GM23338 (cell line): ENCODE measurements around the gene ILKAP. TPM values are rescaled to one million over a fixed set of nuclear protein-coding genes. Genes with fewer than 3 reads are reported as not detected.

Source experiments
- ATAC-seq: fragments of 200-7000 bp; cut with Tn5 transposase; 3 replicates; pipeline ENCODE4 v1.9.1; 2020
- DNase-seq: peaks from one replicate; pipeline ENCODE4 v3.0.0-alpha.2; 2015; ENCODE audit warnings: low spot score
- H2AFZ ChIP-seq: fragments of 200-600 bp; sonication (generic); 2 replicates; pipeline ENCODE4 v1.8.0; 2016; ENCODE audit warnings: antibody characterized with exemption, mild to moderate bottlenecking, moderate library complexity
- H3F3A ChIP-seq: fragments of 200-600 bp; sonication (generic); replicated peaks from 2 replicates; pipeline ENCODE4 v1.8.0; 2017; ENCODE audit warnings: antibody characterized with exemption, mixed run types, low read depth
- H3K27ac ChIP-seq: fragments of 200-600 bp; sonication (generic); 2 replicates; pipeline ENCODE4 v1.6.1; 2016; ENCODE audit warnings: low read depth
- H3K27me3 ChIP-seq: fragments of 200-600 bp; sonication (generic); 2 replicates; pipeline ENCODE4 v1.8.0; 2016; ENCODE audit warnings: mild to moderate bottlenecking, mixed run types, moderate library complexity; ENCODE audit not compliant: insufficient read depth
- H3K36me3 ChIP-seq: fragments of 200-600 bp; sonication (generic); 2 replicates; pipeline ENCODE4 v1.8.0; 2016; ENCODE audit warnings: mild to moderate bottlenecking; ENCODE audit not compliant: insufficient read depth
- H3K4me1 ChIP-seq: fragments of 200-600 bp; sonication (generic); 2 replicates; pipeline ENCODE4 v1.8.0; 2016; ENCODE audit warnings: mild to moderate bottlenecking, moderate library complexity; ENCODE audit not compliant: insufficient read depth
- H3K4me2 ChIP-seq: fragments of 200-600 bp; sonication (generic); 2 replicates; pipeline ENCODE4 v1.7.1; 2017; ENCODE audit warnings: mixed run types
- H3K4me3 ChIP-seq: fragments of 200-600 bp; sonication (generic); 2 replicates; pipeline ENCODE4 v1.6.1; 2016; ENCODE audit warnings: mixed run types
- H3K79me2 ChIP-seq: fragments of 200-600 bp; sonication (generic); replicated peaks from 2 replicates; pipeline ENCODE4 v1.8.0; 2017; ENCODE audit warnings: mild to moderate bottlenecking; ENCODE audit not compliant: insufficient read depth
- H3K9me2 ChIP-seq: fragments of 200-600 bp; sonication (generic); 2 replicates; pipeline ENCODE4 v1.8.0; 2017; ENCODE audit not compliant: insufficient read depth
- H4K20me1 ChIP-seq: fragments of 200-600 bp; sonication (generic); replicated peaks from 2 replicates; pipeline ENCODE4 v1.8.0; 2017; ENCODE audit warnings: mild to moderate bottlenecking; ENCODE audit not compliant: insufficient read depth
- H3K27ac Mint-ChIP-seq: 2 replicates; pipeline ENCODE4 v1.8.0; 2020; ENCODE audit warnings: inconsistent platforms, mild to moderate bottlenecking, moderate library complexity, mixed read lengths
- H3K27me3 Mint-ChIP-seq: 3 replicates; pipeline ENCODE4 v1.8.0; 2022; ENCODE audit warnings: low read depth, mild to moderate bottlenecking, moderate library complexity, mixed read lengths, inconsistent platforms; ENCODE audit not compliant: insufficient read depth, poor library complexity
- H3K36me3 Mint-ChIP-seq: 3 replicates; pipeline ENCODE4 v1.8.0; 2021; ENCODE audit warnings: low read depth, mild to moderate bottlenecking, inconsistent platforms, moderate library complexity, mixed read lengths
- H3K4me1 Mint-ChIP-seq: 3 replicates; pipeline ENCODE4 v1.8.0; 2020; ENCODE audit warnings: mild to moderate bottlenecking, inconsistent platforms, mixed read lengths
- H3K4me3 Mint-ChIP-seq: 3 replicates; pipeline ENCODE4 v1.8.0; 2021; ENCODE audit warnings: moderate library complexity, mild to moderate bottlenecking, inconsistent platforms, mixed read lengths
- H3K9me3 Mint-ChIP-seq: 3 replicates; pipeline ENCODE4 v1.8.0; 2020; ENCODE audit warnings: moderate library complexity, mild to moderate bottlenecking, inconsistent platforms, mixed read lengths
- CREB1 ChIP-seq: fragments of 250-450 bp; sonication (Bioruptor Pico); IDR thresholded peaks from 2 replicates; pipeline ENCODE4 v1.5.0; 2020; ENCODE audit warnings: low read depth, mild to moderate bottlenecking, moderate library complexity
- ETS1 ChIP-seq: IDR thresholded peaks from 2 replicates; pipeline ENCODE4 v1.6.1; 2016; ENCODE audit warnings: antibody characterized with exemption
- EZH2 ChIP-seq: fragments of 200-600 bp; sonication (generic); IDR thresholded peaks from one replicate; pipeline ENCODE4 v1.8.0; 2017; ENCODE audit warnings: antibody characterized with exemption, mild to moderate bottlenecking, low read depth; ENCODE audit not compliant: unreplicated experiment
- EZH2phosphoT487 ChIP-seq: fragments of 200-600 bp; sonication (generic); IDR thresholded peaks from one replicate; pipeline ENCODE4 v1.8.1; 2018; ENCODE audit warnings: antibody characterized with exemption; ENCODE audit not compliant: unreplicated experiment
- JUNB ChIP-seq: IDR thresholded peaks from one replicate; pipeline ENCODE4 v1.6.1; 2016; ENCODE audit warnings: antibody characterized with exemption; ENCODE audit not compliant: unreplicated experiment
- NANOG ChIP-seq: IDR thresholded peaks from 2 replicates; pipeline ENCODE4 v1.6.1; 2016; ENCODE audit warnings: antibody characterized with exemption, borderline replicate concordance
- POLR2AphosphoS5 ChIP-seq: IDR thresholded peaks from 2 replicates; pipeline ENCODE4 v1.6.1; 2016; ENCODE audit warnings: antibody characterized with exemption, low read depth
- STAT1 ChIP-seq: IDR thresholded peaks from one replicate; pipeline ENCODE4 v1.6.1; 2016; ENCODE audit warnings: antibody characterized with exemption; ENCODE audit not compliant: unreplicated experiment
- ZNF114 ChIP-seq: fragments of 250-450 bp; sonication (Bioruptor Pico); IDR thresholded peaks from 2 replicates; pipeline ENCODE4 v1.5.0; 2020; ENCODE audit warnings: mild to moderate bottlenecking, moderate library complexity
- ZNF331 ChIP-seq: fragments of 250-450 bp; sonication (Bioruptor Pico); IDR thresholded peaks from 2 replicates; pipeline ENCODE4 v1.5.0; 2020; ENCODE audit warnings: low read depth, mild to moderate bottlenecking, moderate library complexity
- ZNF462 ChIP-seq: fragments of 250-450 bp; sonication (Bioruptor Pico); IDR thresholded peaks from 2 replicates; pipeline ENCODE4 v1.5.0; 2020; ENCODE audit warnings: mild to moderate bottlenecking, moderate library complexity
- polyA plus RNA-seq: library from polyadenylated mRNA; unstranded; fragments of >200 nt; fragmentation: Nextera tagmentation; extraction: Ambion mirVana; gene quantifications from 2 replicates; pipeline ENCODE4 v1.2.1, GENCODE V29; 2016
- total RNA-seq: library from RNA; depleted of rRNA; stranded (reverse); fragments of >200 nt; shearing (Covaris generic); gene quantifications from 2 replicates; pipeline ENCODE4 v1.2.3, GENCODE V29; 2014
- TF ChIP-seq, protein P1 (sequence below): IDR thresholded peaks from one replicate; pipeline ENCODE4 v1.6.1; 2018; ENCODE audit warnings: antibody characterized with exemption; ENCODE audit not compliant: unreplicated experiment
- TF ChIP-seq, protein P2 (sequence below), 2 experiments: fragments of 200-600 bp in 1 of 2; sonication (generic) in 1 of 2; conservative IDR thresholded peaks; 2 replicates each; pipeline versions ENCODE4 v1.5.1 to v1.6.1; 2016 to 2017; ENCODE audit warnings: antibody characterized with exemption in 2 of 2, low read depth in 2 of 2, mild to moderate bottlenecking in 2 of 2, moderate library complexity in 1 of 2

The ILKAP gene
- total and polyA plus RNA-seq, 2 experiments from 2014 or later = 17.0 to 35.9 TPM

- H2AFZ ChIP-seq = peak overlapping the region; percentile 85
- H3K36me3 Mint-ChIP-seq = no peaks in the 10 kb centered on the region
- peaks cover 2% of the 10 kb centered on the region; the same call in 1 of the 2 replicates for H3K27me3 ChIP-seq
- H3K79me2 ChIP-seq = no peaks in the 10 kb centered on the region
- no peaks in the 10 kb centered on the region for H3K9me2 ChIP-seq
- no peaks in the 10 kb centered on the region for H4K20me1 ChIP-seq
- H3K9me3 Mint-ChIP-seq = peaks cover 3% of the 10 kb centered on the region; the same call in 2 of the 3 replicates
- H3K4me3 Mint-ChIP-seq = no peak overlapping the region
- ATAC-seq (peak; percentile 71), DNase-seq (peak; percentile 53)
- no peaks in the 10 kb centered on the region for H3K36me3 ChIP-seq
- H3F3A ChIP-seq = no peaks in the 10 kb centered on the region
- peaks cover 8% of the 10 kb centered on the region for H3K27me3 Mint-ChIP-seq
- H3K27ac Mint-ChIP-seq = no peak overlapping the region
- H3K4me1 Mint-ChIP-seq = peaks cover 8% of the 10 kb centered on the region
- H3K27ac ChIP-seq = no peak overlapping the region
- H3K4me1 ChIP-seq = no peaks in the 10 kb centered on the region; the same call in 1 of the 2 replicates
- TF ChIP-seq, protein P1, sequence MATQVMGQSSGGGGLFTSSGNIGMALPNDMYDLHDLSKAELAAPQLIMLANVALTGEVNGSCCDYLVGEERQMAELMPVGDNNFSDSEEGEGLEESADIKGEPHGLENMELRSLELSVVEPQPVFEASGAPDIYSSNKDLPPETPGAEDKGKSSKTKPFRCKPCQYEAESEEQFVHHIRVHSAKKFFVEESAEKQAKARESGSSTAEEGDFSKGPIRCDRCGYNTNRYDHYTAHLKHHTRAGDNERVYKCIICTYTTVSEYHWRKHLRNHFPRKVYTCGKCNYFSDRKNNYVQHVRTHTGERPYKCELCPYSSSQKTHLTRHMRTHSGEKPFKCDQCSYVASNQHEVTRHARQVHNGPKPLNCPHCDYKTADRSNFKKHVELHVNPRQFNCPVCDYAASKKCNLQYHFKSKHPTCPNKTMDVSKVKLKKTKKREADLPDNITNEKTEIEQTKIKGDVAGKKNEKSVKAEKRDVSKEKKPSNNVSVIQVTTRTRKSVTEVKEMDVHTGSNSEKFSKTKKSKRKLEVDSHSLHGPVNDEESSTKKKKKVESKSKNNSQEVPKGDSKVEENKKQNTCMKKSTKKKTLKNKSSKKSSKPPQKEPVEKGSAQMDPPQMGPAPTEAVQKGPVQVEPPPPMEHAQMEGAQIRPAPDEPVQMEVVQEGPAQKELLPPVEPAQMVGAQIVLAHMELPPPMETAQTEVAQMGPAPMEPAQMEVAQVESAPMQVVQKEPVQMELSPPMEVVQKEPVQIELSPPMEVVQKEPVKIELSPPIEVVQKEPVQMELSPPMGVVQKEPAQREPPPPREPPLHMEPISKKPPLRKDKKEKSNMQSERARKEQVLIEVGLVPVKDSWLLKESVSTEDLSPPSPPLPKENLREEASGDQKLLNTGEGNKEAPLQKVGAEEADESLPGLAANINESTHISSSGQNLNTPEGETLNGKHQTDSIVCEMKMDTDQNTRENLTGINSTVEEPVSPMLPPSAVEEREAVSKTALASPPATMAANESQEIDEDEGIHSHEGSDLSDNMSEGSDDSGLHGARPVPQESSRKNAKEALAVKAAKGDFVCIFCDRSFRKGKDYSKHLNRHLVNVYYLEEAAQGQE = no peak
- TF ChIP-seq EZH2phosphoT487 (no peak), CREB1 (CRISPR knock-in tag) (no peak), ZNF462 (CRISPR knock-in tag) (no peak), ZNF331 (CRISPR knock-in tag) (no peak), NANOG (no peak), JUNB (no peak), EZH2 (no peak), ETS1 (no peak), POLR2AphosphoS5 (no peak), ZNF114 (no peak), STAT1 (no peak)
- TF ChIP-seq, protein P2, sequence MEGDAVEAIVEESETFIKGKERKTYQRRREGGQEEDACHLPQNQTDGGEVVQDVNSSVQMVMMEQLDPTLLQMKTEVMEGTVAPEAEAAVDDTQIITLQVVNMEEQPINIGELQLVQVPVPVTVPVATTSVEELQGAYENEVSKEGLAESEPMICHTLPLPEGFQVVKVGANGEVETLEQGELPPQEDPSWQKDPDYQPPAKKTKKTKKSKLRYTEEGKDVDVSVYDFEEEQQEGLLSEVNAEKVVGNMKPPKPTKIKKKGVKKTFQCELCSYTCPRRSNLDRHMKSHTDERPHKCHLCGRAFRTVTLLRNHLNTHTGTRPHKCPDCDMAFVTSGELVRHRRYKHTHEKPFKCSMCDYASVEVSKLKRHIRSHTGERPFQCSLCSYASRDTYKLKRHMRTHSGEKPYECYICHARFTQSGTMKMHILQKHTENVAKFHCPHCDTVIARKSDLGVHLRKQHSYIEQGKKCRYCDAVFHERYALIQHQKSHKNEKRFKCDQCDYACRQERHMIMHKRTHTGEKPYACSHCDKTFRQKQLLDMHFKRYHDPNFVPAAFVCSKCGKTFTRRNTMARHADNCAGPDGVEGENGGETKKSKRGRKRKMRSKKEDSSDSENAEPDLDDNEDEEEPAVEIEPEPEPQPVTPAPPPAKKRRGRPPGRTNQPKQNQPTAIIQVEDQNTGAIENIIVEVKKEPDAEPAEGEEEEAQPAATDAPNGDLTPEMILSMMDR (conservative IDR thresholded peaks at IDR 0.05; ENCODE audit: low read depth in 2 of 2) = no peak
- H3K4me3 ChIP-seq = no peak overlapping the region
- no peak overlapping the region for H3K4me2 ChIP-seq
Observed at GRCh38 chr2:238151628-238152235, 51.8 kb downstream of the ILKAP start.
